ENCODE data around the gene RELT.

Gene RELT, protein sequence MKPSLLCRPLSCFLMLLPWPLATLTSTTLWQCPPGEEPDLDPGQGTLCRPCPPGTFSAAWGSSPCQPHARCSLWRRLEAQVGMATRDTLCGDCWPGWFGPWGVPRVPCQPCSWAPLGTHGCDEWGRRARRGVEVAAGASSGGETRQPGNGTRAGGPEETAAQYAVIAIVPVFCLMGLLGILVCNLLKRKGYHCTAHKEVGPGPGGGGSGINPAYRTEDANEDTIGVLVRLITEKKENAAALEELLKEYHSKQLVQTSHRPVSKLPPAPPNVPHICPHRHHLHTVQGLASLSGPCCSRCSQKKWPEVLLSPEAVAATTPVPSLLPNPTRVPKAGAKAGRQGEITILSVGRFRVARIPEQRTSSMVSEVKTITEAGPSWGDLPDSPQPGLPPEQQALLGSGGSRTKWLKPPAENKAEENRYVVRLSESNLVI

DNA sequence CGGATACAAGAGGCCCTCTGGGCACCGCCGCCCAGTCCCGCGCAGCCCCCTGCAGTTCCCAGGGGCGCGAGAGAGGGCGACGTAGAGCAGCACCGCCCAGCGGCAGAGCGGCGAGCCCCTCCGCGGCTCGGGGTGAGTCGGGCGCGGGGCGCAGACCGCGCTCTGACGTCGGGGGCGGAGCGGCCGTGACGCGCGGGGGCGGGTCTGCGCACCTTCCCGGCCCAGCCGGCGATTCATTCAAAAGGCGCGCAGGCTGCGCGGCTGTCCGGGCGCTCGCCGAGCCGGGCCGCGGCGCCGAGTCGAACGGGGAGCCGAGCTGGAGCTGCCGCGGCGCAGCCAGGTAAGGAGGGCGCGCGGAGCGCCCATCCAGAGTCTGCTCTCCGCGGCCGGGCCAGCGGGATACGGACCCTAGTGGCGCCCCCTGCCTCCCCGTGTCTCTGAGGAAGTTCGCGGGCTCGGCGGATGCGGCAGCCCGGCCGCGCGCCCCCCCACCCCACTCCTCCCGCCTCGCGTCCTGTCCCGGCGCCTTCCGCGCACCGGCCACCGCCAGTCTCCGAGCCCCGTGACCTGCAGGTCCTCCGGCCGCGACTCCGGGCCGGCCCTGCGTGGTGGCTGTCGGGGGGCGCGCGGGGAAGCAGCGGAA, at the start of gene RELT:
RELT (plus strand) TSS at position 240 of the 643 bp plus-strand sequence. CDS start 12,738 bp downstream, outside the sequence.
- Histone ChIP-seq H3K9ac (ENCODE audit: low read length) (peak within 1 kb of the TSS; percentile 72), H3K36me3 (ENCODE audit: control insufficient read depth, insufficient read depth, low read length) (no peaks in the 10 kb centered on the region), H3K4me1 (ENCODE audit: control insufficient read depth, insufficient read depth, low read length) (peaks cover 16% of the 10 kb centered on the region), H3K27ac (ENCODE audit: low read depth, low read length) (peak within 1 kb of the TSS; percentile 24; the same call in 1 of the 2 replicates), H3K9me3 (ENCODE audit: control insufficient read depth, insufficient read depth, low read depth, low read length) (no peaks in the 10 kb centered on the region), H3K4me3 (ENCODE audit: low read depth, low read length) (peak within 1 kb of the TSS; percentile 94), H3K27me3 (ENCODE audit: control insufficient read depth, insufficient read depth, low read length) (peaks cover 8% of the 10 kb centered on the region)

GRCh38 chr11:73326929-73327811, 49.0 kb upstream of the RELT start:
- Histone ChIP-seq H3K4me1 (ENCODE audit: control insufficient read depth, insufficient read depth, low read length) (peaks cover 58% of the 10 kb centered on the region), H3K9ac (ENCODE audit: low read length) (no peak overlapping the region), H3K27me3 (ENCODE audit: control insufficient read depth, insufficient read depth, low read length) (peaks cover 7% of the 10 kb centered on the region), H3K36me3 (ENCODE audit: control insufficient read depth, insufficient read depth, low read length) (0 out of 2 replicates have a peak, but pooled peaks cover 2% of the 10 kb centered on the region), H3K4me3 (ENCODE audit: low read depth, low read length) (no peak overlapping the region), H3K9me3 (ENCODE audit: control insufficient read depth, insufficient read depth, low read depth, low read length) (no peaks in the 10 kb centered on the region), H3K27ac (ENCODE audit: low read depth, low read length) (no peak overlapping the region)

GRCh38 chr11:73327812-73328364, 48.3 kb upstream of the RELT start:
- Histone ChIP-seq H3K27me3 (ENCODE audit: control insufficient read depth, insufficient read depth, low read length) (peaks cover 12% of the 10 kb centered on the region), H3K36me3 (ENCODE audit: control insufficient read depth, insufficient read depth, low read length) (0 out of 2 replicates have a peak, but pooled peaks cover 2% of the 10 kb centered on the region), H3K27ac (ENCODE audit: low read depth, low read length) (no peak overlapping the region), H3K4me1 (ENCODE audit: control insufficient read depth, insufficient read depth, low read length) (peaks cover 58% of the 10 kb centered on the region), H3K9me3 (ENCODE audit: control insufficient read depth, insufficient read depth, low read depth, low read length) (no peaks in the 10 kb centered on the region), H3K9ac (ENCODE audit: low read length) (no peak overlapping the region), H3K4me3 (ENCODE audit: low read depth, low read length) (no peak overlapping the region)

DNA sequence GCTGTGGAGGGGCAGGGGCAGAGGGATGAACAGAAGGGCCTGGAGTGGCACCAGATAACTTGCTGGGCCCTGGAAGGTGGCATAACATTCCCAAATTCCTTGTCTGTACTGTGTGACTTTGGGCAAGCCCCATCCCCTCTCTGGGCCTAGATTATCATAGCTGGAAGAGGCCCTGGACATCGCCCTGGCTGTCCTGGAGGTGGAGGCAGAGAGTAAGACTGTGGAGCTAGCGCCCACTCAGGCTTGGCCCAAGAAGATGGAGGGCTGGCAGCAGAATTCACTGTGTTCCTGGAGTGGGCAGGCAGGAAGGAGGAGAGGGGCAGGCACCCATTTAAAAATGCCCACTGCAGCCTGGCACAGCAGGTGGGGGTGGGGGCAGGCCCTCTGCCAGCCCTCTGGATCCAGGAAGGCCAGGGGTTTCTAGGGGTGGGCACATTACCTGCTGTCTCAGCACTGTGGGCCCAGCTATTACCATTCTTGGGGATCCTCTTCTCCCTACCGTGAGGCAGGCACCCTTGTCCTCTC, 45.6 kb upstream of the RELT start:
- Histone ChIP-seq H3K4me3 (ENCODE audit: low read depth, low read length) (peak overlapping the region; percentile 31; the same call in 1 of the 2 replicates), H3K27me3 (ENCODE audit: control insufficient read depth, insufficient read depth, low read length) (peaks cover 36% of the 10 kb centered on the region), H3K9me3 (ENCODE audit: control insufficient read depth, insufficient read depth, low read depth, low read length) (no peaks in the 10 kb centered on the region), H3K4me1 (ENCODE audit: control insufficient read depth, insufficient read depth, low read length) (peaks cover 57% of the 10 kb centered on the region), H3K9ac (ENCODE audit: low read length) (peak overlapping the region; percentile 15), H3K27ac (ENCODE audit: low read depth, low read length) (no peak overlapping the region; the same call in 1 of the 2 replicates), H3K36me3 (ENCODE audit: control insufficient read depth, insufficient read depth, low read length) (no peaks in the 10 kb centered on the region)

GRCh38 chr11:73331138-73331916, 44.9 kb upstream of the RELT start:
- no peak overlapping the region; the same call in 1 of the 2 replicates for H3K27ac ChIP-seq (ENCODE audit: low read depth, low read length)
- peaks cover 36% of the 10 kb centered on the region for H3K27me3 ChIP-seq (ENCODE audit: control insufficient read depth, insufficient read depth, low read length)
- peaks cover 57% of the 10 kb centered on the region for H3K4me1 ChIP-seq (ENCODE audit: control insufficient read depth, insufficient read depth, low read length)
- H3K36me3 ChIP-seq (ENCODE audit: control insufficient read depth, insufficient read depth, low read length) = no peaks in the 10 kb centered on the region
- H3K9me3 ChIP-seq (ENCODE audit: control insufficient read depth, insufficient read depth, low read depth, low read length) = no peaks in the 10 kb centered on the region
- H3K4me3 ChIP-seq (ENCODE audit: low read depth, low read length) = peak overlapping the region; percentile 31; the same call in 1 of the 2 replicates
- H3K9ac ChIP-seq (ENCODE audit: low read length) = peak overlapping the region; percentile 15

DNA sequence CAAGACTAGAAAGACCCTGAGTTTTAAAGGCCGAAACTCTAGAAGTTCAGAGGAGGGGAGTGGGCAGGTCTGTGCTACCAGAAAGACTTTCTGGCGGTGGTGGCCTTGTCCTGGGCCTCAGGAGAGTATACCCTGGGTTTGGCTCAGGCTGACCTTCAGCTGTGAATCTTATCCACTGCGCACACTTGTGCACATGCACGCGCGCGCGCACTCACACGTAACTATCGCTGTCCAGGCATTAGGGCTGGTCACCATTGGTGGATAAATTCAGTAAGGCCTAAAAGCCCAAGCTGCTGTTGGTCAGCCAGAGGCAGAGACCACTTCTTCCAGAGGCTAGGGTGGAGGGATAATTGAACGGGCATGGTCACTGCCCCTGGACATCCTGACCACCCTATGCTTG, 43.0 kb upstream of the RELT start:
- Histone ChIP-seq H3K4me3 (ENCODE audit: low read depth, low read length) (no peak overlapping the region), H3K4me1 (ENCODE audit: control insufficient read depth, insufficient read depth, low read length) (peaks cover 48% of the 10 kb centered on the region), H3K27me3 (ENCODE audit: control insufficient read depth, insufficient read depth, low read length) (peaks cover 36% of the 10 kb centered on the region), H3K27ac (ENCODE audit: low read depth, low read length) (no peak overlapping the region), H3K9me3 (ENCODE audit: control insufficient read depth, insufficient read depth, low read depth, low read length) (no peaks in the 10 kb centered on the region), H3K9ac (ENCODE audit: low read length) (no peak overlapping the region), H3K36me3 (ENCODE audit: control insufficient read depth, insufficient read depth, low read length) (no peaks in the 10 kb centered on the region)

- H3K9me3 ChIP-seq (ENCODE audit: control insufficient read depth, insufficient read depth, low read depth, low read length) = no peaks in the 10 kb centered on the region
- no peak overlapping the region for H3K9ac ChIP-seq (ENCODE audit: low read length)
- H3K27ac ChIP-seq (ENCODE audit: low read depth, low read length) = no peak overlapping the region
- peaks cover 48% of the 10 kb centered on the region for H3K4me1 ChIP-seq (ENCODE audit: control insufficient read depth, insufficient read depth, low read length)
- H3K36me3 ChIP-seq (ENCODE audit: control insufficient read depth, insufficient read depth, low read length) = no peaks in the 10 kb centered on the region
- H3K27me3 ChIP-seq (ENCODE audit: control insufficient read depth, insufficient read depth, low read length) = peaks cover 36% of the 10 kb centered on the region
- H3K4me3 ChIP-seq (ENCODE audit: low read depth, low read length) = no peak overlapping the region
These were observed 42.4 kb upstream of the RELT start for GRCh38 chr11:73333640-73334383.

GRCh38 chr11:73334384-73335203, 41.6 kb upstream of the RELT start:
- Histone ChIP-seq H3K27ac (ENCODE audit: low read depth, low read length) (no peak overlapping the region; the same call in 1 of the 2 replicates), H3K27me3 (ENCODE audit: control insufficient read depth, insufficient read depth, low read length) (peaks cover 36% of the 10 kb centered on the region), H3K9me3 (ENCODE audit: control insufficient read depth, insufficient read depth, low read depth, low read length) (no peaks in the 10 kb centered on the region), H3K4me1 (ENCODE audit: control insufficient read depth, insufficient read depth, low read length) (peaks cover 49% of the 10 kb centered on the region), H3K4me3 (ENCODE audit: low read depth, low read length) (no peak overlapping the region), H3K9ac (ENCODE audit: low read length) (no peak overlapping the region), H3K36me3 (ENCODE audit: control insufficient read depth, insufficient read depth, low read length) (no peaks in the 10 kb centered on the region)

Measured in HUES6 (cell line).